Prostate gland (tissue), 2 donors: ENCODE data around the gene PGR.

ENCODE experiments used
- POLR2A ChIP-seq: fragments of 450-650 bp; IDR thresholded peaks from one replicate; pipeline ENCODE4 v1.6.1; 2016; ENCODE audit warnings: antibody characterized with exemption, mild to moderate bottlenecking
- POLR2AphosphoS5 ChIP-seq: sonication (generic); formaldehyde crosslinking; IDR thresholded peaks from one replicate; pipeline ENCODE4 v1.6.1; 2017; ENCODE audit warnings: antibody characterized with exemption
- TF ChIP-seq, protein P1 (sequence below), 4 experiments: fragments of 200-600 bp in 2 of 4; fragments of 450-650 bp in 2 of 4; sonication (generic) in 2 of 4; IDR thresholded peaks; 1 replicate in 3 of 4; 2 replicates in 1 of 4; pipeline ENCODE4 v1.5.1; 2016 to 2019; ENCODE audit warnings: antibody characterized with exemption in 4 of 4, mild to moderate bottlenecking in 2 of 4, moderate library complexity in 2 of 4

DNA sequence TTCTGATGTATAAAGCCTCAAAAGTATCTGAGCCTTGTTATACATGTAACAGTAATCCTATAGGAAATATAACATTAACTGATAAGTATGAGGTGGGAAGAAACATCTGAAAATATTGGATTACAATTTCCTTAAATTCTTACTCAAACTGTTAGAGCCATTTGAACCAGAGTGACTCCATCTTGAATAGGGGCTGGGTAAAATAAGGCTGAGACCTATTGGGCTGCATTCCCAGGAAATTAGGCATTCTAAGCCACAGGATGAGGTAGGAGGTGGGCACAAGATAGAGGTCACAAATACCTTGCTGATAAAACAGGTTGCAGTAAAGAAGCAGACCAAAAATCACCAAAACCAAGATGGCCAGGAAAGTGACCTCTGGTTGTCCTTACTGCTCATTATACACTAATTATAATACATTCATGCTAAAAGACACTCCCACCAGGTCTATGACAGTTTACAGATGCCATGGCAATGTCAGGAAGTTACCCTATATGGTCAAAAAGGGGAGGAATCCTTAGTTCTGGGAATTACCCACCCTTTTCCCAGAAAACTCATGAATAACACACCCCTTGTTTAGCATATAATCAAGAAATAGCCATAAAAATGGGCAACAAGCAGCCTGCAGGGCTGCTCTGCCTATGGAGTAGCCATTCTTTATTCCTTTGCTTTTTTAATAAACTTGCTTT is 114.9 kb downstream of the PGR start:
- TF ChIP-seq, protein P1, sequence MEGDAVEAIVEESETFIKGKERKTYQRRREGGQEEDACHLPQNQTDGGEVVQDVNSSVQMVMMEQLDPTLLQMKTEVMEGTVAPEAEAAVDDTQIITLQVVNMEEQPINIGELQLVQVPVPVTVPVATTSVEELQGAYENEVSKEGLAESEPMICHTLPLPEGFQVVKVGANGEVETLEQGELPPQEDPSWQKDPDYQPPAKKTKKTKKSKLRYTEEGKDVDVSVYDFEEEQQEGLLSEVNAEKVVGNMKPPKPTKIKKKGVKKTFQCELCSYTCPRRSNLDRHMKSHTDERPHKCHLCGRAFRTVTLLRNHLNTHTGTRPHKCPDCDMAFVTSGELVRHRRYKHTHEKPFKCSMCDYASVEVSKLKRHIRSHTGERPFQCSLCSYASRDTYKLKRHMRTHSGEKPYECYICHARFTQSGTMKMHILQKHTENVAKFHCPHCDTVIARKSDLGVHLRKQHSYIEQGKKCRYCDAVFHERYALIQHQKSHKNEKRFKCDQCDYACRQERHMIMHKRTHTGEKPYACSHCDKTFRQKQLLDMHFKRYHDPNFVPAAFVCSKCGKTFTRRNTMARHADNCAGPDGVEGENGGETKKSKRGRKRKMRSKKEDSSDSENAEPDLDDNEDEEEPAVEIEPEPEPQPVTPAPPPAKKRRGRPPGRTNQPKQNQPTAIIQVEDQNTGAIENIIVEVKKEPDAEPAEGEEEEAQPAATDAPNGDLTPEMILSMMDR (IDR thresholded peaks at IDR 0.05): no peak
- TF ChIP-seq POLR2A (no peak), POLR2AphosphoS5 (no peak)
